ENCODE data around the gene G2E3. TPM values are rescaled to one million over a fixed set of nuclear protein-coding genes. Genes with fewer than 3 reads are reported as not detected.
"Not testable (repeated sequence)": the region's sequence is repeated elsewhere in the genome, so short reads cannot be mapped to it uniquely, and the experiment has no call there.

The G2E3 gene
- polyA plus RNA-seq, 12 donors: 13.8 to 27.4 (median 21.3) TPM; not detected in 1

GRCh38 chr14:30553311-30553989 lies 5.5 kb upstream of the G2E3 start:
- DNase-seq: no peak

GRCh38 chr14:30558362-30558674 lies 640 bp upstream of the G2E3 start:
- DNase-seq: no peak

DNA sequence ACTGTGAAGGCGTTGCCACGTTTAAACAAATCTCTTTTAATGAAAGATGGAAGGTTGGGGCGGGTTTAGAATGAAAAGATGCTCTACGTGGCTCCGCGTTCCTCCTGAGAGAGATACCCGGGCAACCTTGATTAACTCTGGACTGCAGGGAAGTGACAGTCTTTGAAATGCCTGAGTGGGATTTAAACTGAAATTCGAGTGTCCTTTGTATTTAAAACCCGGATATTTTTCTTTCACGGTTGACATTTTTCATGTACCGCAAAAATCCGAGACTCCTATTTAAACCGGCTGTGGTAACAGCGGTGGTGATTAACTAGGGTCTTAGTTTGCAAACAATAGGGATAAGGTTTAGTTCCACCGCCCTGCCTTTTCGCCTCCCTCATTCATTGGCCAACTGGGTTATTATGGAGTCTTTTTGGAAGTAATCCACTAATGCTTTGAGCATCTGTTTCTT lies 707 bp downstream of the G2E3 start:
- DNase-seq: peak; percentile 35

DNA sequence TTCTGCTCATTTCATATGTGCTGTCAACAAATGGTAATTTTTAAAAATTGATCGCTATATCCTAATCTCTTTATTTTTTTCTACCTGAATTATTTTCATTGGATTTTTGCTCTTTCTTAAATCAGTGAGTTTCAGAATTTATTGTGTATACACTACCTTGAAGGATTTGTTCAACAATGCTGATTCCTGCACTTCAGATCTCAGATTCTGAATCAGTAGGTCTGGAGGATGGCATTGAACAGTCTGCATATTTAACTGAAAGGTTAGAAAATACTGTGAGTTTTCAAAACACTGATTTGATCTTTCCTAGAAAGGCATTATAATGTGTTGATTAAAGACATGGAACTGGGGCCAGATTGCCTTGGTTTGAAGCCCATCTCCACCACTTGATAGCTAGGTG lies 1.6 kb downstream of the G2E3 start:
- no peak for DNase-seq

DNA sequence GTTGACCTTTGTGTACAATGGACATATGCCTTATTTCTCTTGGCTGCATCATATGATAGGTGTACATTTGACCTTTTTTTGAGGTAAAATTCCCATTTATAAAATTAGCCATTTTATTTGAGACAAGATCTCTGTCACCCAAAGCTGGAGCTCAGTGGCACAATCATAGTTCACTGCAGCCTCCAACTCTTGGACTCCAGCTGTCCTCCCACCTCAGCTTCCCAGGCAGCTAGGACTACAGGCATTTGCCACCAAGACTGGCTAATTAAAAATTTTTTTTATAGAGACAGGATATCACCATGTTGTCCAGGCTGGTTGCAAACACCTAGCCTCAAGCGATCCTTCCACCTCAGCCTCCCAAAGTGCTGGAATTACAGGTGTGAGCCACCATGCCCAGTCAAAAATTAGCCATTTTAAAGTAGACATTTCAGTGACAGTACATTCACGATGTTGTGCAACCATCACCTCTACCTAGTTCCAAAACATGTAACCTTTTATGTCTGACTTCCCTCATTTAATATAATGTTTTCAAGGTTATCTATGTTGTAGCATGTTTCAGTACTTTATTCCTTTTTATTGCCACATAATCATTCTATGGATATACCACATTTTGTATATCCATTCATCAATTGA lies 5.4 kb downstream of the G2E3 start:
- no peak for DNase-seq

- DNase-seq: no peak
Observed at GRCh38 chr14:30564868-30565248, 5.9 kb downstream of the G2E3 start.

DNA sequence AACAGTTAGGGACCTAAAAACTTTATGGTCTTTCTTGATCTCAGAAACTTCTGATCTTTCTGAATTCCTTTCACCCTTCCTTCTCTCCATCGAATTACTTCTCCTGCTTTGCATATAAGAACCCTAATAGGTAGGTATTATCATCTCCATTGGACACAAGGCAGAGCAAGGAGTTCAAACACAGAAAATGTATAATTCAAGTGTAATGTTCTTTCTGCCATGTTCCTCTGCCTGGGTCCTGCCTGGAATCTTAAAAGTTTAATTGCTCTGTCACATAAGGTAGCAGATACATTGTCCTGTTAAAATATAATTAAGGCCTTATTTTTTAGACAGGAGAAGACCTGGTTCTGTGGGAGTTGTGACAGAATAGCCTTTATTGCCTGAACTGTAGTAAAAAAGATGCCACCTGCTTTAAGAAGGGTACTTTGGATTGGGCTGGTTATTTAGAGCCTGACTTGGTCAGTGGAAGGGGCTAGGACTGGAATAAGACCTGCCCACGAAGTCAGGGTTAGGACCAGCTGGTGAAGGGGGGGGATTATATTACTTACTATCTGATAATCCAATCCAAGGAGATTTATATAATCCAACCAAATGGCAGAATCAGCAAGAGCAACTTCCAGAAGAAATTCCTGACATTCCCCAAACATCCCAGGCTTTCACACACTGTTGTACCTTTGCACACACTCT lies 10.4 kb downstream of the G2E3 start:
- DNase-seq: no peak

GRCh38 chr14:30569903-30570226 lies 10.9 kb downstream of the G2E3 start:
- DNase-seq: no peak

GRCh38 chr14:30572237-30572636 lies 13.3 kb downstream of the G2E3 start:
- DNase-seq: no peak

- no peak for DNase-seq
Observed at GRCh38 chr14:30572771-30573170, 13.8 kb downstream of the G2E3 start.

- no peak for DNase-seq
Observed at GRCh38 chr14:30573226-30573814, 14.4 kb downstream of the G2E3 start.

DNA sequence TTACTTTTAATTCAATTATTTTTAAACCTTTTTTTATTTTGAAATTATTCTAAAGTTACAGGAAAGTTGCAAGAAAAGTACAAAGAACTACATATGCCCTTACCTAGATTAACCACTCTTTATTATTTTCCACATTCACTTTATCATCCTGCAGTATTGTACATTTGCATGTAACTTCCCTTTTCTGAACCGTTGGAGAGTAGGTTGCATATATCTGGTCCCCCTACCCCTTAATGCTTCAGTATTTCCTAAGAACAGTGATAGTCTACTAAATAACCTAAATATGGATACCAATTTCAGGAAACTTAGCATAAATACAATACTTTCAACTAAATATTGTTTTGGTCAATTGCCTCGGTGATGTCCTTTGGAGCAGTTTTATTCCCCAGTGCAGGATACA lies 15.0 kb downstream of the G2E3 start:
- no peak for DNase-seq

GRCh38 chr14:30574777-30575176 lies 15.8 kb downstream of the G2E3 start:
- not testable (repeated sequence) for DNase-seq

GRCh38 chr14:30576333-30576732 lies 17.4 kb downstream of the G2E3 start:
- DNase-seq: not testable (repeated sequence)

- no peak for DNase-seq
Observed at GRCh38 chr14:30580616-30581282, 21.8 kb downstream of the G2E3 start.

DNA sequence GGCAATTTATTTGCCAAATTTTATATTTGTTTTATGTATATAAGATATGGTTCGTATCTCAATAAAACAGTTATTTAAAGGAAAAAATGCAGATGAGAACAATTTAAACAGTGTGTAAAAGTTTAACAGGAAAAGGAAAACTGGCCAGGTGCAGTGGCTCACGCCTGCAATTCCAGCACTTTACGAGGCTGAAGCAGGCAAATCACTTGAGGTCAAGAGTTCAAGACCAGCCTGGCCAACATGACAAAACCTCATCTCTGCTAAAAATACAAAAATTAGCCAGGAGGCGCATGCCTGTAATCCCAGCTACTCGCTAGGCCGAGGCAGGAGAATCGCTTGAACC lies 22.3 kb downstream of the G2E3 start:
- DNase-seq: no peak

GRCh38 chr14:30582376-30582775 lies 23.4 kb downstream of the G2E3 start:
- no peak for DNase-seq

DNA sequence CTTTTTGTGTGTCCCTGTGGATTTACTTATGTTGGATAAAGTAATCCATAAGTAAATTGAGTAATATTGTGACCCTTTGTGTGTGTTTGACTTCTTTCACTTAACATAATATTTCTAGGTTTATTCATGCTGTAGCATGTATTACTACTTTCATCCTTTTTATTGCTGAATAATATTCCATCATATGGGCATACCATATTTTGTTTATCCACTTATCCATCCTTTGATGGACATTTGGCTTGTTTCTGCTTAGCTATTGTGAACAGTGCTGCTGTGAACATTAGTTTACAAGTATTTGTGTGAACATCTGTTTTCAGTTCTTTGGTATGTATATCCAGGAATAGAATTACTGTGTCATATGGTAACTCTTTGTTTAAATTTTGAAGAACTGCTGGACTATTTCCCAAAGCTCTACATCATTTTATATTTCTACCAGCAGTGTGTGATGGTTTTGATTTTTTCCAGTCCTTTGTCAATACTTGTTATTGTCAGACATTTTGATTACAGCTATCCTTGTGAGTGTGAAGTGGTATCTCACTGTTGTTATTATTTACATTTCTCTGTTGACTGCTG lies 25.2 kb downstream of the G2E3 start:
- DNase-seq: no peak

GRCh38 chr14:30585204-30585603 lies 26.2 kb downstream of the G2E3 start:
- no peak for DNase-seq

- no peak for DNase-seq
Observed at GRCh38 chr14:30587141-30587540, 28.2 kb downstream of the G2E3 start.

- DNase-seq: no peak
Observed at GRCh38 chr14:30588873-30589272, 29.9 kb downstream of the G2E3 start.

DNA sequence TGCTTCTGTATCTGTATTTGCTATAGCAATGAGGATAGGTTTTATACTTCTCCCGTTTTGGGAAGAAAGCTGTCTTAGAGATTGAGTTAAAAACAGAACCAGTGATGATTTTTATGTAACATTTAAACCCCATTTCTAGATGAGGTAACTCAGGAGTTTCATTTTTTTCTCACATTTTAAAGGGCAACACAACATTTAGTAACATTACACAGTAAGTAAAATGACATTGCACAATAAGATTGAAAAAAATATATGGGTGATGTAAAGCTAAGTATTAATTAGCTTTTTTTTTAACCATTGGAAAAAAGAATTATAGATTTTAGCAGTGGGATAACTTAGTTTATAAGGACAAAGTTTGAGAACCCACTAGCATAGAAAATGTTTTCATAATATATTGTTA lies 38.0 kb downstream of the G2E3 start:
- no peak for DNase-seq

Measured in muscle of arm (tissue), 12 donors.